ENCODE data around the gene TEKT4.
"Not testable (repeated sequence)": the region's sequence is repeated elsewhere in the genome, so short reads cannot be mapped to it uniquely, and the experiment has no call there.

Gene TEKT4

GRCh38 chr2:94879314-94879981, 8.2 kb downstream of the TEKT4 start:
- Histone ChIP-seq H3K4me1 (ENCODE audit: control insufficient read depth, insufficient read depth, low read length) (no peaks in the 10 kb centered on the region), H3K9me3 (ENCODE audit: control insufficient read depth, low read length) (no peaks in the 10 kb centered on the region), H3K36me3 (ENCODE audit: control insufficient read depth, insufficient read depth, low read length, severe bottlenecking) (no peaks in the 10 kb centered on the region), H3K27me3 (replicated peaks; ENCODE audit: control insufficient read depth, insufficient read depth, low read length) (peaks cover 8% of the 10 kb centered on the region), H3K4me3 (ENCODE audit: low read length) (no peak overlapping the region), H3K9ac (ENCODE audit: low read length) (no peak overlapping the region)
- DNase-seq (ENCODE audit: low read depth): no peak

GRCh38 chr2:94879982-94880377, 8.8 kb downstream of the TEKT4 start:
- peaks cover 8% of the 10 kb centered on the region for H3K27me3 ChIP-seq (replicated peaks; ENCODE audit: control insufficient read depth, insufficient read depth, low read length)
- H3K36me3 ChIP-seq (ENCODE audit: control insufficient read depth, insufficient read depth, low read length, severe bottlenecking): no peaks in the 10 kb centered on the region
- no peak overlapping the region for H3K9ac ChIP-seq (ENCODE audit: low read length)
- no peak overlapping the region for H3K4me3 ChIP-seq (ENCODE audit: low read length)
- no peak for DNase-seq (ENCODE audit: low read depth)
- H3K9me3 ChIP-seq (ENCODE audit: control insufficient read depth, low read length): peaks cover 2% of the 10 kb centered on the region
- H3K4me1 ChIP-seq (ENCODE audit: control insufficient read depth, insufficient read depth, low read length): no peaks in the 10 kb centered on the region

GRCh38 chr2:94880507-94880906, 9.3 kb downstream of the TEKT4 start:
- Histone ChIP-seq H3K27me3 (replicated peaks; ENCODE audit: control insufficient read depth, insufficient read depth, low read length) (peaks cover 3% of the 10 kb centered on the region), H3K9me3 (ENCODE audit: control insufficient read depth, low read length) (peaks cover 2% of the 10 kb centered on the region), H3K36me3 (ENCODE audit: control insufficient read depth, insufficient read depth, low read length, severe bottlenecking) (no peaks in the 10 kb centered on the region), H3K9ac (ENCODE audit: low read length) (no peak overlapping the region), H3K4me3 (ENCODE audit: low read length) (no peak overlapping the region), H3K4me1 (ENCODE audit: control insufficient read depth, insufficient read depth, low read length) (no peaks in the 10 kb centered on the region)
- DNase-seq (ENCODE audit: low read depth): no peak

GRCh38 chr2:94881070-94881469, 9.8 kb downstream of the TEKT4 start:
- H3K9ac ChIP-seq (ENCODE audit: low read length): no peak overlapping the region
- H3K4me3 ChIP-seq (ENCODE audit: low read length): no peak overlapping the region
- DNase-seq (ENCODE audit: low read depth): no peak
- H3K27me3 ChIP-seq (replicated peaks; ENCODE audit: control insufficient read depth, insufficient read depth, low read length): no peaks in the 10 kb centered on the region
- no peaks in the 10 kb centered on the region for H3K36me3 ChIP-seq (ENCODE audit: control insufficient read depth, insufficient read depth, low read length, severe bottlenecking)
- no peaks in the 10 kb centered on the region for H3K4me1 ChIP-seq (ENCODE audit: control insufficient read depth, insufficient read depth, low read length)
- H3K9me3 ChIP-seq (ENCODE audit: control insufficient read depth, low read length): peaks cover 2% of the 10 kb centered on the region

- DNase-seq (ENCODE audit: low read depth): no peak
- H3K4me3 ChIP-seq (ENCODE audit: low read length): no peak overlapping the region
- H3K36me3 ChIP-seq (ENCODE audit: control insufficient read depth, insufficient read depth, low read length, severe bottlenecking): no peaks in the 10 kb centered on the region
- H3K27me3 ChIP-seq (replicated peaks; ENCODE audit: control insufficient read depth, insufficient read depth, low read length): peaks cover 9% of the 10 kb centered on the region
- H3K9ac ChIP-seq (ENCODE audit: low read length): no peak overlapping the region
- no peaks in the 10 kb centered on the region for H3K4me1 ChIP-seq (ENCODE audit: control insufficient read depth, insufficient read depth, low read length)
- no peaks in the 10 kb centered on the region for H3K9me3 ChIP-seq (ENCODE audit: control insufficient read depth, low read length)
Measured at GRCh38 chr2:94890234-94890633, 19.0 kb downstream of the TEKT4 start.

GRCh38 chr2:94895273-94895672, 24.0 kb downstream of the TEKT4 start:
- peaks cover 17% of the 10 kb centered on the region for H3K27me3 ChIP-seq (replicated peaks; ENCODE audit: control insufficient read depth, insufficient read depth, low read length)
- H3K4me3 ChIP-seq (ENCODE audit: low read length); DNase-seq (ENCODE audit: low read depth); H3K9ac ChIP-seq (ENCODE audit: low read length); H3K9me3 ChIP-seq (ENCODE audit: control insufficient read depth, low read length); H3K4me1 ChIP-seq (ENCODE audit: control insufficient read depth, insufficient read depth, low read length); H3K36me3 ChIP-seq (ENCODE audit: control insufficient read depth, insufficient read depth, low read length, severe bottlenecking): not testable (repeated sequence)

- H3K9me3 ChIP-seq (ENCODE audit: control insufficient read depth, low read length); H3K27me3 ChIP-seq (replicated peaks; ENCODE audit: control insufficient read depth, insufficient read depth, low read length); DNase-seq (ENCODE audit: low read depth); H3K4me3 ChIP-seq (ENCODE audit: low read length); H3K4me1 ChIP-seq (ENCODE audit: control insufficient read depth, insufficient read depth, low read length); H3K36me3 ChIP-seq (ENCODE audit: control insufficient read depth, insufficient read depth, low read length, severe bottlenecking); H3K9ac ChIP-seq (ENCODE audit: low read length): not testable (repeated sequence)
Measured at GRCh38 chr2:94906976-94907375, 35.7 kb downstream of the TEKT4 start.

- DNase-seq (ENCODE audit: low read depth): peak; percentile 0
- Histone ChIP-seq H3K4me3 (ENCODE audit: low read length) (no peak overlapping the region), H3K27me3 (replicated peaks; ENCODE audit: control insufficient read depth, insufficient read depth, low read length) (no peaks in the 10 kb centered on the region), H3K9me3 (ENCODE audit: control insufficient read depth, low read length) (no peaks in the 10 kb centered on the region), H3K4me1 (ENCODE audit: control insufficient read depth, insufficient read depth, low read length) (no peaks in the 10 kb centered on the region), H3K36me3 (ENCODE audit: control insufficient read depth, insufficient read depth, low read length, severe bottlenecking) (no peaks in the 10 kb centered on the region), H3K9ac (ENCODE audit: low read length) (no peak overlapping the region)
Measured at GRCh38 chr2:94923196-94923595, 52.0 kb downstream of the TEKT4 start.

- not testable (repeated sequence) for H3K27me3 ChIP-seq (replicated peaks; ENCODE audit: control insufficient read depth, insufficient read depth, low read length); H3K36me3 ChIP-seq (ENCODE audit: control insufficient read depth, insufficient read depth, low read length, severe bottlenecking); H3K9ac ChIP-seq (ENCODE audit: low read length); H3K4me1 ChIP-seq (ENCODE audit: control insufficient read depth, insufficient read depth, low read length); DNase-seq (ENCODE audit: low read depth); H3K4me3 ChIP-seq (ENCODE audit: low read length); H3K9me3 ChIP-seq (ENCODE audit: control insufficient read depth, low read length)
Measured at GRCh38 chr2:94924999-94925398, 53.8 kb downstream of the TEKT4 start.

All from adipocyte (in vitro differentiated cells).